Common myeloid progenitor, CD34-positive (primary cell): ENCODE data around the gene GSDME. TPM values are rescaled to one million over a fixed set of nuclear protein-coding genes. Genes with fewer than 3 reads are reported as not detected.

Experiments used
- CTCF ChIA-PET: fragments of 350-600 bp; sonication (Branson Sonifier 250); formaldehyde crosslinking; loops from one replicate; lab custom pipeline; 2021; ENCODE audit warnings: antibody characterized with exemption; lab: Charles Lee
- POLR2A ChIA-PET: fragments of 350-600 bp; sonication (Branson Sonifier 250); formaldehyde crosslinking; loops from one replicate; lab custom pipeline; 2021; ENCODE audit warnings: antibody characterized with exemption; lab: Charles Lee
- DNase-seq, 3 donors: peaks; one replicate each; pipeline versions ENCODE4 v3.0.0 to v3.0.0-alpha.2; 2013
- H3K27ac ChIP-seq, 2 experiments: 1 replicate in 1 of 2; 2 replicates in 1 of 2; pipeline ENCODE4 v1.7.0; 2013; ENCODE audit warnings: inconsistent platforms in 2 of 2, low read length in 2 of 2, mild to moderate bottlenecking in 2 of 2, low read depth in 1 of 2, moderate library complexity in 1 of 2; ENCODE audit not compliant: severe bottlenecking in 2 of 2, insufficient read depth in 1 of 2, poor library complexity in 1 of 2
- H3K27me3 ChIP-seq, 5 experiments: replicated peaks in 2 of 5; 1 replicate in 3 of 5; 2 replicates in 2 of 5; pipeline versions ENCODE4 v1.6.1 to v1.7.0; 2013; ENCODE audit warnings: low read length in 4 of 5, mild to moderate bottlenecking in 2 of 5, moderate library complexity in 2 of 5, inconsistent platforms in 1 of 5; ENCODE audit not compliant: insufficient read depth in 5 of 5, control insufficient read depth in 4 of 5
- H3K36me3 ChIP-seq, 4 experiments: 1 replicate in 2 of 4; 2 replicates in 2 of 4; pipeline versions ENCODE4 v1.6.1 to v1.7.0; 2013; ENCODE audit warnings: low read length in 3 of 4, control low read depth in 1 of 4, mild to moderate bottlenecking in 1 of 4; ENCODE audit not compliant: control insufficient read depth in 4 of 4, insufficient read depth in 4 of 4
- H3K4me1 ChIP-seq, 4 experiments: 1 replicate in 3 of 4; 2 replicates in 1 of 4; pipeline versions ENCODE4 v1.6.1 to v1.7.1; 2013; ENCODE audit warnings: low read length in 3 of 4, mild to moderate bottlenecking in 3 of 4, control low read depth in 1 of 4, inconsistent platforms in 1 of 4, moderate library complexity in 1 of 4; ENCODE audit not compliant: control insufficient read depth in 4 of 4, insufficient read depth in 4 of 4; ENCODE audit errors: control extremely low read depth in 1 of 4
- H3K4me3 ChIP-seq, 7 experiments: 1 replicate in 4 of 7; 2 replicates in 3 of 7; pipeline versions ENCODE4 v1.5.1 to v1.7.0; 2013; ENCODE audit warnings: mild to moderate bottlenecking in 7 of 7, low read length in 6 of 7, moderate library complexity in 6 of 7, inconsistent platforms in 2 of 7, low read depth in 2 of 7, control low read depth in 1 of 7; ENCODE audit not compliant: insufficient read depth in 4 of 7, control insufficient read depth in 1 of 7; ENCODE audit errors: extremely low read depth in 1 of 7
- H3K9me3 ChIP-seq, 5 experiments: 1 replicate in 4 of 5; 2 replicates in 1 of 5; pipeline versions ENCODE4 v1.6.1 to v1.7.1; 2013; ENCODE audit warnings: low read length in 4 of 5, mild to moderate bottlenecking in 2 of 5, inconsistent platforms in 1 of 5, low read depth in 1 of 5, moderate library complexity in 1 of 5; ENCODE audit not compliant: control insufficient read depth in 4 of 5, insufficient read depth in 2 of 5; ENCODE audit errors: control extremely low read depth in 1 of 5
- WGBS: methylation state at CpG from one replicate; pipeline ENCODE4 v1.1.5; 2013; ENCODE audit not compliant: insufficient coverage; 5-methylcytosine and 5-hydroxymethylcytosine counted together
- polyA plus RNA-seq: library from polyadenylated mRNA; unstranded; fragments of 120-200 nt; gene quantifications from one replicate; pipeline ENCODE4 v1.2.1, GENCODE V29; 2013

Gene GSDME
- polyA plus RNA-seq, result 0.57 TPM

DNA sequence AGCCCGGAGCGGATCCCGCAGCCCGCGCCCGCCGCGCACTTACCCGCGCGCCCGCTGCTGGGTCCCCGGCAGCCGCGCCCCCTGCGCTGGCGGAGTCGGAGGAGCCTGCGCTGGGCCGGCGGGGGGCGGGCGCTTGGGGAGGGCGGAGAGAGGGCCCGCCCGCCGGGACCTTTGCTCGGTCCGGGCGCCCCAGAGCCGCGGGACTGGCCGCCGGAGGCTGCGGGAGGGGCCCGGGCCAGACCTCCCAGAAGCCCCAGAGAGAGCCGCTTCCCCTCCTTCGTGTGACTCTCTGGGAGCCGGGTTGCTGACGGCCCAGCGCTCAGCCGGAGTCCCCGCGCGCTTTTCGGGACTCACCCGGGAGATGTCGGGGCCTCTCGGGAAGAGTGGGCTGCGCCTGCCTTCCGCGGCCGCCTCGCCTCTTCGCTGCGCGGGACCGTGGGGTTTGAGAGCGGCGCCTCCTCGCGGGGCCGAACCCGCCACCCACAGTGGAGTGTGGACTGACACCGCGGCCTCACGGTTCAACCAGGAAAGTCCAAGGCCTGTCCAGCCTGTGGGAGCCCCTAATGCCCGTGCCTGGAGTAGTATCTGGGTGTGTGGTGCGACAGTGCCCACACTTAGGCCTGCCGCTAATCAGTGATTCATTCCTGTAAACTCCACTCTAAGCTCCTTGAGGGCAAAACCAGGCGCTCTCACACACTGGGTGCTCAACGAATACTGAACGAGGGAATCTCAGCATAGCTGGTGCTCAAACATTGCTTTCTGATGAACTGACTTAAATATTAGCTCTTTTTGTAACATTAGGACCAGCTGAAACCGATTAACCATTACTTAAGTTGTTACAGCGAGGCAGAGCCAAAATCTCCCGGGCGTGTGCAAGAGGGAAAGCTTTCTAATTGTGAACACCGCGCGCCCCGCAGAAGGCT is at the start of gene GSDME:
Gene GSDME (minus strand): TSS at position 112 of the 923 bp plus-strand sequence. CDS start 7,690 bp downstream, outside the sequence.
- DNase-seq, result peak; percentile 14 to 56 (median 41)
- POLR2A ChIA-PET, result no interaction called here

DNA sequence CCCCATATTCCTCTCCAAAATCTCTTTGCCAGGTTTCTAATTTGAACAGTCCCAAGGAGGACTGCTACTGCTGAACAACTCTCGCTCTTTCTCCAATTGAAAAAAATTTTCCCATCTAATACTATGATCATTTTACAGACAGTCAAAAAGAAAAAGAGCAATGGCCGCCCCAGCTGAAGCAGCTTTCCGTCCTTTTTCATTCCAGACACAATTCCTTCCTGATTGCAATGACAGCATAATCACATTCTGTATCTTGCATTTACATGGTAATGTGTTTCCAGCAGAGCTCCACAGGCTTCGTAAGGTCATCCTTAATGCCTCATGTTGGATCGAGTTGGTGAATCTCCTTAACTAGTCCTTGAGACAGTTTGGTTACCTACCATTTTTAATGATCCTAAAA is 45.0 kb upstream of the GSDME start:
- H3K36me3 ChIP-seq, result peaks cover 7 to 41% (median 30%) of the 10 kb centered on the region in 4 experiments

More for the DNA sequence above, at the start of gene GSDME:
- Histone ChIP-seq H3K4me1 (peaks cover 0 to 19% (median 13%) of the 10 kb centered on the region in 4 experiments), H3K27me3 (peaks cover 0 to 60% (median 31%) of the 10 kb centered on the region in 5 experiments), H3K4me3 (peak within 1 kb of the TSS; percentile 38 to 76 (median 67)), H3K36me3 (no peaks in the 10 kb centered on the region), H3K27ac (no peak within 1 kb of the TSS), H3K9me3 (no peaks in the 10 kb centered on the region)
- 14% methylated on average over 62 of the region's 81 CpGs for WGBS
- CTCF ChIA-PET, result interaction anchor here (1.5 kb wide), 1 partner anchor 13 kb away, joined by 8 read pairs; no protein-coding TSS in a partner anchor

DNA sequence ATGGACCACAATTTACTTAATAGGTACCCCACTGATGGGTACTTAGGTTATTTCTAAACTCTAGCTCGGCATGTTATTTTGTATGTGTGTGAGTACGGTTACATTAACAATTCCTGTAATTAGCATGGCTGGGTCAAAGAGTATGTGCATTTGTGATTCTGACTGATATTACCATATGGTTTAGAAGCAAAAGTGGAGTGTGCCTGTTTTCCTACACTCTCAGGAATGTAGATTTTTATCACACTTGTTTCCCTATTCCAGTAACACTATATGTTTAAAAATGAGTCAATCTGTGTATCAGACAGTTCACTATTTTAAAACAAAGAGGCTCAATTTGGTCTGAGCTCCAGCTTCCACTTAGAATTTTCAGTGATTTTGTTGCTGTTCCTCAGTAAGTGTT is 44.6 kb upstream of the GSDME start:
- no CpG with 5 or more reads among the region's 2 CpGs for WGBS
- H3K36me3 ChIP-seq, result peaks cover 7 to 41% (median 30%) of the 10 kb centered on the region in 4 experiments
- POLR2A ChIA-PET, result no interaction called here

More for the DNA sequence above, 45.0 kb upstream of the GSDME start:
- Histone ChIP-seq H3K4me3 (no peak overlapping the region), H3K27ac (no peak overlapping the region), H3K4me1 (no peaks in the 10 kb centered on the region), H3K27me3 (no peaks in the 10 kb centered on the region), H3K9me3 (no peaks in the 10 kb centered on the region)
- WGBS, result 97% methylated on average over 3 of the region's 5 CpGs
- DNase-seq, result no peak
- CTCF ChIA-PET, result interaction anchor here (0.9 to 2.1 kb wide), 5 partner anchors 10 to 291 kb away, joined by 3 to 7 read pairs (median 3); no protein-coding TSS in a partner anchor
- POLR2A ChIA-PET, result no interaction called here

DNA sequence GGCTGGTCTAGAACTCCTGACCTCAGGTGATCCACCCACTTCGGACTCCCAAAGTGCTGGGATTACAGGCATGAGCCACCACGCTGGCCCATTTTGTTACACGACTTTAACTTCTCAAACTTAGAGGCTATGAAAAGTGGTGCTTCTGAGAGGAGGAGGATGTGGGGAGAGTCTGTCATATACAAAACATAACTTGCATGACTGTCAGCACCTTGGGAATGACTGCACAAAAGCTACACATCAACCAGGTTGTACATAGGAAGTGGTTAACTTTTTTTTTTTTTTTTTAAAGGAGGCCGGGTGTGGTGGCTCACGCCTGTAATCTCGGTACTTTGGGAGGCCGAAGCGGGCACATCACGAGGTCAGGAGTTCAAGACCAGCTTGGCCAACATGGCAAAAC is 43.4 kb upstream of the GSDME start:
- no peak for DNase-seq
- Histone ChIP-seq H3K9me3 (no peaks in the 10 kb centered on the region), H3K4me1 (no peaks in the 10 kb centered on the region), H3K4me3 (no peak overlapping the region), H3K27ac (no peak overlapping the region), H3K36me3 (peaks cover 7 to 37% (median 31%) of the 10 kb centered on the region in 4 experiments), H3K27me3 (no peaks in the 10 kb centered on the region)
- ChIA-PET CTCF (interaction anchor here (0.6 to 2.1 kb wide), 4 partner anchors 12 to 293 kb away, joined by 3 to 11 read pairs (median 5); no protein-coding TSS in a partner anchor), POLR2A (interaction anchor here (0.6 kb wide), 1 partner anchor 213 kb away, joined by 6 read pairs; no protein-coding TSS in a partner anchor)
- 100% methylated on average over 6 of the region's 9 CpGs for WGBS

More for the DNA sequence above, 44.6 kb upstream of the GSDME start:
- H3K9me3 ChIP-seq, result no peaks in the 10 kb centered on the region
- CTCF ChIA-PET, result interaction anchor here (0.9 to 2.1 kb wide), 5 partner anchors 11 to 292 kb away, joined by 3 to 11 read pairs (median 3); no protein-coding TSS in a partner anchor
- H3K4me3 ChIP-seq, result no peak overlapping the region
- no peak overlapping the region for H3K27ac ChIP-seq
- DNase-seq, result no peak
- H3K4me1 ChIP-seq, result no peaks in the 10 kb centered on the region
- H3K27me3 ChIP-seq, result no peaks in the 10 kb centered on the region

DNA sequence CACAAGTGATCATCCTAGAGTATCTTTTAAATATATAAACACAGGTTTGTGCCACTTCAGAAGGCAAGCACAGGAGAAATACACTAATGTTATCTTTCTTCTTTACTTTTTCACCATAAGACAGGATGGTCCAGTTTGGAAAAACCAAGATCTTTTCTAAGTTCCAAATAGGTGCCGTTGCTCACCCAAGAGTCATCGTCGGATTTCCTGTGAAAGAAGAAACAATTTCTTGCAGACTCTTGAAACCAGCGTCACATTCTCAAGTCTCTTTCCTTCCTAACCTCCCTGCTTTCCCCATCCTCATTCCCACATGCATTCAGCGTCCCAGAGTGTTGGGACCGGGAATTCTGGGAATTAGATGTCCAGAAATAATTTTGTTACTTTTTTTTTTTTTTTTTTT is 42.8 kb upstream of the GSDME start:
- POLR2A ChIA-PET, result interaction anchor here (0.6 kb wide), 1 partner anchor 213 kb away, joined by 6 read pairs; no protein-coding TSS in a partner anchor
- H3K27ac ChIP-seq, result no peak overlapping the region
- no peaks in the 10 kb centered on the region for H3K4me1 ChIP-seq
- peaks cover 7 to 37% (median 31%) of the 10 kb centered on the region in 4 experiments for H3K36me3 ChIP-seq
- no peak for DNase-seq
- no peak overlapping the region for H3K4me3 ChIP-seq
- H3K27me3 ChIP-seq, result no peaks in the 10 kb centered on the region
- CTCF ChIA-PET, result interaction anchor here (1.0 to 1.9 kb wide), 4 partner anchors 11 to 273 kb away, joined by 3 to 11 read pairs (median 4); no protein-coding TSS in a partner anchor
- 100% methylated on average over 4 of the region's 6 CpGs for WGBS
- no peaks in the 10 kb centered on the region for H3K9me3 ChIP-seq

DNA sequence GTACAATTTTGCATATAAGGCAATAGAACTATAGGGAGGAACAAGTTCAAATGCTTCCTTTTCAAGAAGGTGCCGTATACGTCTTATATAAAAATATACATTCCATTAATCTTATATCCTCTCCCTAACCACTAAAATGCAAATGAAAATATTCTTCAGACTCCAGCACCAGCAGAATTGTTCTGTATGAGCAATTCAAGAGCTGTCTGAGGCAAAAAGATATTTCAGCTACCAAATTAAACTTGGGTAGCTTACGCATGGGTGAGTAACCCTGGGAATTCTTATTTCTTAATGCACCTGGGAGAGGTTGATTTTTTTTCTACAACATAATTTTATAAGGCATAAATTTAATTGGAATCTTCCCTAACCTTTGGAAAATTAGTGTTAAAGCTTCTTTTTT is 42.2 kb upstream of the GSDME start:
- peaks cover 7 to 37% (median 30%) of the 10 kb centered on the region in 4 experiments for H3K36me3 ChIP-seq
- ChIA-PET POLR2A (no interaction called here), CTCF (interaction anchor here (0.5 to 1.1 kb wide), 3 partner anchors 12 to 212 kb away, joined by 3 to 4 read pairs (median 3); no protein-coding TSS in a partner anchor)
- H3K27ac ChIP-seq, result no peak overlapping the region
- H3K9me3 ChIP-seq, result no peaks in the 10 kb centered on the region
- H3K4me1 ChIP-seq, result peaks cover 0 to 1% (median 0%) of the 10 kb centered on the region in 4 experiments
- no peak overlapping the region for H3K4me3 ChIP-seq
- DNase-seq, result no peak
- H3K27me3 ChIP-seq, result no peaks in the 10 kb centered on the region
- WGBS, result no CpG with 5 or more reads among the region's 3 CpGs
